HCT116 (cell line): ENCODE data around the gene SUGCT. TPM values are rescaled to one million over a fixed set of nuclear protein-coding genes. Genes with fewer than 3 reads are reported as not detected.

Source experiments
- ATAC-seq: fragments of 200-7000 bp; cut with Tn5 transposase; 2 replicates; pipeline ENCODE4 v1.9.1; 2020; ENCODE audit warnings: mild to moderate bottlenecking, moderate library complexity
- BruUV-seq: library from RNA; stranded (reverse); fragments of 400-500 nt; replicated peaks from 2 replicates; lab custom pipeline; 2021; lab: Mats Ljungman, UMichigan
- CTCF ChIA-PET: fragments of 300-600 bp; sonication (Branson Sonifier 250); formaldehyde crosslinking; loops from one replicate; lab custom pipeline; 2021; ENCODE audit warnings: antibody characterized with exemption; lab: Charles Lee
- POLR2A ChIA-PET: fragments of 300-600, 350-600 bp; sonication (Branson Sonifier 250); formaldehyde crosslinking; loops from one replicate; lab custom pipeline; 2021; ENCODE audit warnings: antibody characterized with exemption; lab: Charles Lee
- RAD21 ChIA-PET, 2 experiments: fragments of 300-600 bp; sonication (Branson Sonifier 250); formaldehyde crosslinking; loops; one replicate each; lab custom pipeline; 2023; ENCODE audit warnings: low total read pairs in 2 of 2; ENCODE audit not compliant: uncharacterized antibody in 2 of 2, unreplicated experiment in 2 of 2, low non-redundant PET in 1 of 2; lab: Charles Lee
- DNase-seq: peaks from one replicate; pipeline ENCODE4 v3.0.0-alpha.2; 2010; ENCODE audit warnings: low read depth, low spot score
- H2AFZ ChIP-seq: fragments of 200-600 bp; shearing (Covaris generic), sonication (generic); 2 replicates; pipeline ENCODE4 v1.6.1; 2017; ENCODE audit warnings: low read depth, mixed run types, mixed read lengths, antibody characterized with exemption, low read length; ENCODE audit not compliant: poor library complexity, severe bottlenecking
- H3K27ac ChIP-seq: 2 replicates; pipeline ENCODE4 v1.5.1; 2012; ENCODE audit warnings: low read depth, low read length
- H3K27me3 ChIP-seq: fragments of 200-600 bp; sonication (generic); 2 replicates; pipeline ENCODE4 v1.6.1; 2016; ENCODE audit warnings: mixed run types, low read length, mixed read lengths; ENCODE audit not compliant: insufficient read depth
- H3K36me3 ChIP-seq, 2 experiments: fragments of 200-500 bp in 1 of 2; fragments of 200-600 bp in 1 of 2; sonication (Bioruptor generic) in 1 of 2; sonication (generic) in 1 of 2; 2 replicates each; pipeline versions ENCODE4 v1.5.1 to v1.6.1; 2014 to 2016; ENCODE audit warnings: low read length in 2 of 2, inconsistent platforms in 1 of 2, mixed read lengths in 1 of 2, mixed run types in 1 of 2; ENCODE audit not compliant: insufficient read depth in 2 of 2, control insufficient read depth in 1 of 2
- H3K4me1 ChIP-seq, 2 experiments: fragments of 200-600 bp in 1 of 2; sonication (generic) in 1 of 2; 2 replicates each; pipeline versions ENCODE4 v1.5.1 to v1.6.1; 2012 to 2017; ENCODE audit warnings: low read length in 2 of 2, inconsistent platforms in 1 of 2, mild to moderate bottlenecking in 1 of 2, mixed read lengths in 1 of 2, mixed run types in 1 of 2, moderate library complexity in 1 of 2; ENCODE audit not compliant: insufficient read depth in 2 of 2, control insufficient read depth in 1 of 2
- H3K4me2 ChIP-seq: fragments of 200-600 bp; sonication (generic); 2 replicates; pipeline ENCODE4 v1.6.1; 2017; ENCODE audit warnings: mixed run types, low read length, mixed read lengths
- H3K4me3 ChIP-seq, 2 experiments: fragments of 200-600 bp in 1 of 2; sonication (generic) in 1 of 2; replicated peaks in 1 of 2; 2 replicates each; pipeline ENCODE4 v1.5.1; 2011 to 2016; ENCODE audit warnings: low read length in 2 of 2, control low read depth in 1 of 2, low read depth in 1 of 2, mild to moderate bottlenecking in 1 of 2, mixed read lengths in 1 of 2, mixed run types in 1 of 2
- H3K79me2 ChIP-seq: fragments of 200-600 bp; sonication (generic); 2 replicates; pipeline ENCODE4 v1.6.1; 2017; ENCODE audit warnings: mild to moderate bottlenecking, mixed run types, low read length, moderate library complexity, mixed read lengths; ENCODE audit not compliant: insufficient read depth
- H3K9ac ChIP-seq: fragments of 200-600 bp; sonication (generic); 2 replicates; pipeline ENCODE4 v1.6.1; 2016; ENCODE audit warnings: low read length, mixed read lengths
- H3K9me2 ChIP-seq: fragments of 200-600 bp; sonication (generic), shearing (Covaris generic); 2 replicates; pipeline ENCODE4 v1.6.1; 2017; ENCODE audit warnings: mixed run types, mild to moderate bottlenecking, moderate library complexity; ENCODE audit not compliant: insufficient read depth
- H3K9me3 ChIP-seq, 2 experiments: fragments of 200-500 bp in 1 of 2; fragments of 200-600 bp in 1 of 2; sonication (Bioruptor generic) in 1 of 2; sonication (generic) in 1 of 2; 2 replicates each; pipeline ENCODE4 v1.6.1; 2014 to 2017; ENCODE audit warnings: low read length in 2 of 2, mixed read lengths in 2 of 2, inconsistent platforms in 1 of 2, low read depth in 1 of 2, mild to moderate bottlenecking in 1 of 2, mixed run types in 1 of 2, moderate library complexity in 1 of 2; ENCODE audit not compliant: control insufficient read depth in 1 of 2, insufficient read depth in 1 of 2
- H4K20me1 ChIP-seq: fragments of 200-600 bp; sonication (generic), shearing (Covaris generic); 2 replicates; pipeline ENCODE4 v1.6.1; 2017; ENCODE audit warnings: mixed run types, mild to moderate bottlenecking, moderate library complexity; ENCODE audit not compliant: insufficient read depth
- CBX3 ChIP-seq: IDR thresholded peaks from 2 replicates; pipeline ENCODE4 v1.6.1; 2012; ENCODE audit warnings: low read depth
- CTCF ChIP-seq, 3 experiments: fragments of 200-600 bp in 1 of 3; sonication (generic) in 1 of 3; IDR thresholded peaks in 2 of 3; conservative IDR thresholded peaks in 1 of 3; 2 replicates each; pipeline ENCODE4 v1.5.1; 2012 to 2017; ENCODE audit warnings: low read depth in 2 of 3, low read length in 2 of 3, antibody characterized with exemption in 1 of 3, borderline replicate concordance in 1 of 3, control low read depth in 1 of 3, mild to moderate bottlenecking in 1 of 3, mixed read lengths in 1 of 3, mixed run types in 1 of 3, moderate library complexity in 1 of 3; ENCODE audit not compliant: insufficient read depth in 1 of 3
- ELF1 ChIP-seq: IDR thresholded peaks from 2 replicates; pipeline ENCODE4 v1.6.1; 2012; ENCODE audit warnings: low read depth, borderline replicate concordance
- EZH2phosphoT487 ChIP-seq: fragments of 200-600 bp; IDR thresholded peaks from 2 replicates; pipeline ENCODE4 v1.6.1; 2018; ENCODE audit warnings: antibody characterized with exemption, borderline replicate concordance
- JUND ChIP-seq: IDR thresholded peaks from 2 replicates; pipeline ENCODE4 v1.6.1; 2012
- POLR2AphosphoS5 ChIP-seq: IDR thresholded peaks from 2 replicates; pipeline ENCODE4 v1.6.1; 2011; ENCODE audit warnings: mild to moderate bottlenecking, low read depth, low read length, moderate library complexity
- RAD21 ChIP-seq: IDR thresholded peaks from 2 replicates; pipeline ENCODE4 v1.6.1; 2012; ENCODE audit warnings: low read depth, mild to moderate bottlenecking
- REST ChIP-seq: IDR thresholded peaks from 2 replicates; pipeline ENCODE4 v1.6.1; 2012; ENCODE audit warnings: low read depth
- SIN3A ChIP-seq: IDR thresholded peaks from 2 replicates; pipeline ENCODE4 v1.6.1; 2012; ENCODE audit warnings: low read depth
- SP1 ChIP-seq: IDR thresholded peaks from 2 replicates; pipeline ENCODE4 v1.6.1; 2012; ENCODE audit warnings: low read depth
- SRF ChIP-seq: IDR thresholded peaks from 2 replicates; pipeline ENCODE4 v1.6.1; 2012; ENCODE audit warnings: low read depth
- ZBTB33 ChIP-seq: IDR thresholded peaks from 2 replicates; pipeline ENCODE4 v1.6.1; 2011; ENCODE audit warnings: mild to moderate bottlenecking, low read length, moderate library complexity; ENCODE audit not compliant: insufficient replicate concordance; ENCODE audit errors: extremely low read depth
- ZFX ChIP-seq: fragments of 450-650 bp; IDR thresholded peaks from 2 replicates; pipeline ENCODE4 v1.6.1; 2017
- ZNF274 ChIP-seq: fragments of 200-500 bp; sonication (Bioruptor generic); IDR thresholded peaks from 2 replicates; pipeline ENCODE4 v1.6.1; 2014; ENCODE audit warnings: mild to moderate bottlenecking, low read depth, low read length, inconsistent platforms
- intact Hi-C: fragments of 100-400 bp; cut with micrococcal nuclease; formaldehyde crosslinking; loops from 2 replicates; pipeline ENCODE4 v1.10.0; 2022
- total RNA-seq: library from RNA; stranded (reverse); gene quantifications from one replicate; pipeline ENCODE4 v1.2.1, GENCODE V29; 2021; ENCODE audit not compliant: unreplicated experiment

SUGCT gene
- total RNA-seq, 1 experiment from 2014 or later: 4.4 TPM

- TF ChIP-seq ZNF274 (no peak), POLR2AphosphoS5 (no peak), SP1 (no peak)
Observed at GRCh38 chr7:40542982-40543741, 408.4 kb downstream of the SUGCT start (continued).

GRCh38 chr7:40544221-40544723 is 409.5 kb downstream of the SUGCT start:
- H4K20me1 ChIP-seq: no peaks in the 10 kb centered on the region
- BruUV-seq: no TSS peak
- ChIA-PET POLR2A (no interaction called here), RAD21 (no interaction called here)
- 0 out of 2 replicates have a peak, but pooled peaks cover 4% of the 10 kb centered on the region for H3K27me3 ChIP-seq
- DNase-seq: no peak
- no peak overlapping the region for H3K27ac ChIP-seq
- no peak overlapping the region for H2AFZ ChIP-seq
- no peaks in the 10 kb centered on the region for H3K4me1 ChIP-seq
- intact Hi-C loops: no loop called here
- H3K9ac ChIP-seq: no peak overlapping the region
- ATAC-seq: no peak
- H3K4me2 ChIP-seq: no peak overlapping the region
- no peak overlapping the region for H3K4me3 ChIP-seq
- TF ChIP-seq ELF1: no peak
- TF ChIP-seq SIN3A: no peak
- no peak for TF ChIP-seq CTCF (IDR thresholded peaks at IDR 0.05 in 2 of 3, conservative IDR thresholded peaks at IDR 0.05 in 1 of 3; ENCODE audit: borderline replicate concordance in 1 of 3, insufficient read depth in 1 of 3, low read depth in 2 of 3, low read length in 2 of 3)
- no peak for TF ChIP-seq ZNF274
- no peak for TF ChIP-seq EZH2phosphoT487
- no peak for TF ChIP-seq CBX3
- TF ChIP-seq JUND: no peak
- no peak for TF ChIP-seq RAD21
- TF ChIP-seq ZFX: no peak
- no peak for TF ChIP-seq REST
- TF ChIP-seq ZBTB33: no peak
- TF ChIP-seq SRF: no peak
- TF ChIP-seq, all 23 proteins: peak for 0
- CTCF ChIA-PET: no interaction called here
- no peaks in the 10 kb centered on the region for H3K79me2 ChIP-seq
- H3K9me3 ChIP-seq: no peaks in the 10 kb centered on the region
- no peaks in the 10 kb centered on the region for H3K9me2 ChIP-seq
- H3K36me3 ChIP-seq: no peaks in the 10 kb centered on the region
